H1 (cell line): Measurements from ENCODE around the gene BCAS4. TPM values are rescaled to one million over a fixed set of nuclear protein-coding genes. Genes with fewer than 3 reads are reported as not detected.

Experiments used
- BCL11A ChIP-seq, 2 experiments: IDR thresholded peaks; one replicate each; pipeline ENCODE4 v1.6.1; 2011; ENCODE audit warnings: low read depth in 2 of 2, low read length in 2 of 2, mild to moderate bottlenecking in 2 of 2
- CREB1 ChIP-seq: IDR thresholded peaks from 2 replicates; pipeline ENCODE4 v1.6.1; 2012; ENCODE audit warnings: inconsistent platforms
- CTCF ChIP-seq, 3 experiments: IDR thresholded peaks; 1 replicate in 2 of 3; 2 replicates in 1 of 3; pipeline versions ENCODE4 v1.5.1 to v1.6.1; 2011; ENCODE audit warnings: low read length in 3 of 3, mild to moderate bottlenecking in 3 of 3, inconsistent platforms in 2 of 3, low read depth in 1 of 3, moderate library complexity in 1 of 3; ENCODE audit not compliant: insufficient read depth in 1 of 3; ENCODE audit errors: control extremely low read depth in 1 of 3
- JUND ChIP-seq: IDR thresholded peaks from 2 replicates; pipeline ENCODE4 v1.6.1; 2011; ENCODE audit warnings: mild to moderate bottlenecking, improper control_type of control experiment, low read length
- MAFK ChIP-seq: IDR thresholded peaks from 2 replicates; pipeline ENCODE4 v1.6.1; 2012; ENCODE audit warnings: low read depth, mild to moderate bottlenecking, improper control_type of control experiment, low read length
- POU5F1 ChIP-seq: IDR thresholded peaks from 2 replicates; pipeline ENCODE4 v1.6.1; 2011; ENCODE audit warnings: low read depth, mild to moderate bottlenecking, low read length, moderate library complexity
- polyA plus RNA-seq, 7 experiments: library from polyadenylated mRNA; depleted of rRNA in 3 of 7; stranded (reverse) in 5 of 7; unstranded in 2 of 7; fragments of >200 nt in 5 of 7; fragments of 200-250 nt in 2 of 7; gene quantifications; 1 replicate in 5 of 7; 2 replicates in 1 of 7; 4 replicates in 1 of 7; pipeline versions ENCODE4 v1.2.1 to v1.2.3, GENCODE V29; 2011 to 2013; ENCODE audit warnings: missing spikeins in 2 of 7, mixed read lengths in 2 of 7
- total RNA-seq: library from RNA; stranded (reverse); fragmentation: NEBNext Ultra II Directional; extraction: Animal tissue kit (Norgen Biotek cat#: 25700); gene quantifications from 2 replicates; pipeline ENCODE4 v1.2.1, GENCODE V29; 2021

The BCAS4 gene
- total and polyA plus RNA-seq, 2 of the 8 experiments (the other 6 are each of a cell fraction or from before 2014, with no cell fraction given), result 21.2 to 23.6 TPM

- no peak for TF ChIP-seq CTCF (IDR thresholded peaks at IDR 0.05; ENCODE audit: control extremely low read depth in 1 of 3, insufficient read depth in 1 of 3, low read depth in 1 of 3, low read length in 3 of 3)
- no peak for TF ChIP-seq JUND
- no peak for TF ChIP-seq CREB1
- TF ChIP-seq BCL11A (IDR thresholded peaks at IDR 0.05; ENCODE audit: low read depth in 2 of 2, low read length in 2 of 2), result no peak
- no peak for TF ChIP-seq MAFK
- no peak for TF ChIP-seq POU5F1
Measured at GRCh38 chr20:50802289-50802688, 7.4 kb downstream of the BCAS4 start (continued).
